Gastrocnemius medialis (tissue), 4 donors: ENCODE data around the gene B2M. TPM values are rescaled to one million over a fixed set of nuclear protein-coding genes. Genes with fewer than 3 reads are reported as not detected.

Experiments
- ATAC-seq, 2 donors: fragments of 150-250 bp; one replicate each; pipeline ENCODE4 v1.9.1; 2016
- DNase-seq, 2 donors: peaks; one replicate each; pipeline ENCODE4 v3.0.0-alpha.2; 2019
- H3K27ac ChIP-seq, 4 donors: fragments of 200-600 bp; sonication (generic); 1 replicate in 1 of 4; 2 replicates in 3 of 4; pipeline ENCODE4 v1.5.1; 2016 to 2018; ENCODE audit warnings: mild to moderate bottlenecking in 2 of 4, moderate library complexity in 1 of 4
- H3K27me3 ChIP-seq, 3 donors: fragments of 200-600 bp; sonication (generic) in 2 of 3; 1 replicate in 1 of 3; 2 replicates in 2 of 3; pipeline versions ENCODE4 v1.5.1 to v1.6.0; 2016 to 2019; ENCODE audit warnings: mild to moderate bottlenecking in 1 of 3, moderate library complexity in 1 of 3
- H3K36me3 ChIP-seq, 2 donors: fragments of 200-600 bp; sonication (generic) in 1 of 2; one replicate each; pipeline ENCODE4 v1.5.1; 2017 to 2018
- H3K4me1 ChIP-seq, 2 donors: fragments of 200-600 bp; sonication (generic) in 1 of 2; one replicate each; pipeline ENCODE4 v1.5.1; 2016 to 2017; ENCODE audit warnings: mild to moderate bottlenecking in 2 of 2
- H3K4me3 ChIP-seq, 4 donors: fragments of 200-600 bp; sonication (generic) in 3 of 4; 1 replicate in 1 of 4; 2 replicates in 3 of 4; pipeline ENCODE4 v1.5.1; 2016 to 2019; ENCODE audit warnings: mild to moderate bottlenecking in 2 of 4
- H3K9me3 ChIP-seq, 3 donors: fragments of 200-600 bp; sonication (generic) in 2 of 3; 1 replicate in 1 of 3; 2 replicates in 2 of 3; pipeline ENCODE4 v1.5.1; 2016 to 2019
- CTCF ChIP-seq, 5 experiments: fragments of 450-650 bp in 3 of 5; fragments of 200-600 bp in 2 of 5; sonication (generic) in 2 of 5; IDR thresholded peaks in 4 of 5; conservative IDR thresholded peaks in 1 of 5; 1 replicate in 4 of 5; 2 replicates in 1 of 5; pipeline ENCODE4 v1.5.1; 2016 to 2019; ENCODE audit warnings: antibody characterized with exemption in 5 of 5, mild to moderate bottlenecking in 3 of 5, moderate library complexity in 3 of 5
- POLR2A ChIP-seq, 2 donors: fragments of 450-650 bp; IDR thresholded peaks; one replicate each; pipeline ENCODE4 v1.6.1; 2017; ENCODE audit warnings: antibody characterized with exemption in 2 of 2, mild to moderate bottlenecking in 2 of 2, moderate library complexity in 2 of 2
- in situ Hi-C, 4 donors: fragments of 200-750 bp; cut with MboI; loops; one replicate each; pipeline versions ENCODE4 v1.15.0 to v1.8.0; 2017; ENCODE audit warnings: low sequenced_read_pairs in 4 of 4
- intact Hi-C: fragments of 100-400 bp; cut with DNase I; formaldehyde crosslinking; loops from one replicate; pipeline ENCODE4 v1.15.1; 2023; ENCODE audit warnings: low total_unique reads
- total RNA-seq, 4 donors: library from RNA; depleted of rRNA; stranded (reverse); fragments of >200 nt; gene quantifications; one replicate each; pipeline versions ENCODE4 v1.1.0 to v1.2.3, GENCODE V29; 2016

B2M gene
- total RNA-seq, 4 donors from 2014 or later = 787 to 1,106 (median 928) TPM

- intact Hi-C loops (no loop called here), in situ Hi-C loops (loop anchor here in 1 of 4 donors (25.0 kb wide), 1 partner anchor 919 kb away; the partner anchor contains the start of genes ELL3 and SERF2)
- H3K4me1 ChIP-seq = peaks cover 0 to 8% of the 10 kb centered on the region in 2 donors
- no peak overlapping the region for H3K4me3 ChIP-seq
- DNase-seq = no peak
- no peak overlapping the region for H3K27ac ChIP-seq
- TF ChIP-seq POLR2A (IDR thresholded peaks at IDR 0.05) = no peak
- no peak for TF ChIP-seq CTCF (IDR thresholded peaks at IDR 0.05 in 4 of 5, conservative IDR thresholded peaks at IDR 0.05 in 1 of 5)
- ATAC-seq = no peak
- no peaks in the 10 kb centered on the region for H3K27me3 ChIP-seq
- H3K36me3 ChIP-seq = no peaks in the 10 kb centered on the region
- no peaks in the 10 kb centered on the region for H3K9me3 ChIP-seq
Observed at GRCh38 chr15:44706401-44706800, 4.9 kb upstream of the B2M start.

GRCh38 chr15:44706946-44707636 lies 4.2 kb upstream of the B2M start:
- in situ Hi-C loops (loop anchor here in 1 of 4 donors (25.0 kb wide), 1 partner anchor 920 kb away; the partner anchor contains the start of genes ELL3 and SERF2), intact Hi-C loops (no loop called here)
- peaks cover 0 to 8% of the 10 kb centered on the region in 2 donors for H3K4me1 ChIP-seq
- ATAC-seq (no peak), DNase-seq (no peak)
- no peak overlapping the region for H3K4me3 ChIP-seq
- no peaks in the 10 kb centered on the region for H3K9me3 ChIP-seq
- H3K27me3 ChIP-seq = no peaks in the 10 kb centered on the region
- TF ChIP-seq CTCF (IDR thresholded peaks at IDR 0.05 in 4 of 5, conservative IDR thresholded peaks at IDR 0.05 in 1 of 5) (no peak), POLR2A (IDR thresholded peaks at IDR 0.05) (no peak)
- H3K27ac ChIP-seq = no peak overlapping the region
- H3K36me3 ChIP-seq = no peaks in the 10 kb centered on the region

DNA sequence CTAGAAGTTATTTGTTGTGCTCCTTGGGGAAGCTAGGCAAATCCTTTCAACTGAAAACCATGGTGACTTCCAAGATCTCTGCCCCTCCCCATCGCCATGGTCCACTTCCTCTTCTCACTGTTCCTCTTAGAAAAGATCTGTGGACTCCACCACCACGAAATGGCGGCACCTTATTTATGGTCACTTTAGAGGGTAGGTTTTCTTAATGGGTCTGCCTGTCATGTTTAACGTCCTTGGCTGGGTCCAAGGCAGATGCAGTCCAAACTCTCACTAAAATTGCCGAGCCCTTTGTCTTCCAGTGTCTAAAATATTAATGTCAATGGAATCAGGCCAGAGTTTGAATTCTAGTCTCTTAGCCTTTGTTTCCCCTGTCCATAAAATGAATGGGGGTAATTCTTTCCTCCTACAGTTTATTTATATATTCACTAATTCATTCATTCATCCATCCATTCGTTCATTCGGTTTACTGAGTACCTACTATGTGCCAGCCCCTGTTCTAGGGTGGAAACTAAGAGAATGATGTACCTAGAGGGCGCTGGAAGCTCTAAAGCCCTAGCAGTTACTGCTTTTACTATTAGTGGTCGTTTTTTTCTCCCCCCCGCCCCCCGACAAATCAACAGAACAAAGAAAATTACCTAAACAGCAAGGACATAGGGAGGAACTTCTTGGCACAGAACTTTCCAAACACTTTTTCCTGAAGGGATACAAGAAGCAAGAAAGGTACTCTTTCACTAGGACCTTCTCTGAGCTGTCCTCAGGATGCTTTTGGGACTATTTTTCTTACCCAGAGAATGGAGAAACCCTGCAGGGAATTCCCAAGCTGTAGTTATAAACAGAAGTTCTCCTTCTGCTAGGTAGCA lies 851 bp upstream of the B2M start:
- intact Hi-C loops = loop anchor here (1.0 to 10.0 kb wide), 7 partner anchors 19 to 927 kb away; partner anchors contain the start of genes CTDSPL2, GOLM2, SHF and SPG11
- TF ChIP-seq CTCF (IDR thresholded peaks at IDR 0.05 in 4 of 5, conservative IDR thresholded peaks at IDR 0.05 in 1 of 5) (peak in 1 of 5 experiments; percentile 25), POLR2A (IDR thresholded peaks at IDR 0.05) (peak in 1 of 2 donors; percentile 23)

GRCh38 chr15:44711743-44712345 lies 527 bp downstream of the B2M start:
- in situ Hi-C loops = loop anchor here in 1 of 4 donors (5.0 to 25.0 kb wide), 2 partner anchors 50 to 925 kb away; partner anchors contain the start of genes ELL3, SERF2 and SPG11

More for the DNA sequence above, 851 bp upstream of the B2M start:
- DNase-seq (peak in 1 of 2 donors; percentile 19), ATAC-seq (peak; percentile 4 to 6)
- Histone ChIP-seq H3K4me1 (peaks cover 19 to 21% of the 10 kb centered on the region in 2 donors), H3K9me3 (no peaks in the 10 kb centered on the region), H3K36me3 (peaks cover 0 to 4% of the 10 kb centered on the region in 2 donors), H3K27ac (peak overlapping the region; percentile 96 to 99 (median 98)), H3K4me3 (peak overlapping the region; percentile 91 to 97 (median 94)), H3K27me3 (no peaks in the 10 kb centered on the region)
- in situ Hi-C loops = loop anchor here in 1 of 4 donors (5.0 to 25.0 kb wide), 2 partner anchors 48 to 923 kb away; partner anchors contain the start of genes ELL3, SERF2 and SPG11

More at GRCh38 chr15:44711743-44712345, 527 bp downstream of the B2M start:
- ATAC-seq (peak; percentile 62), DNase-seq (peak; percentile 19 to 45)
- no peak for TF ChIP-seq CTCF (IDR thresholded peaks at IDR 0.05 in 4 of 5, conservative IDR thresholded peaks at IDR 0.05 in 1 of 5)
- no peak for TF ChIP-seq POLR2A (IDR thresholded peaks at IDR 0.05)
- peaks cover 21 to 28% of the 10 kb centered on the region in 2 donors for H3K4me1 ChIP-seq
- no peaks in the 10 kb centered on the region for H3K27me3 ChIP-seq
- peak overlapping the region; percentile 96 to 99 (median 98) for H3K27ac ChIP-seq
- H3K9me3 ChIP-seq = no peaks in the 10 kb centered on the region
- peaks cover 0 to 18% of the 10 kb centered on the region in 2 donors for H3K36me3 ChIP-seq
- intact Hi-C loops = loop anchor here (1.0 to 10.0 kb wide), 7 partner anchors 17 to 925 kb away; partner anchors contain the start of genes CTDSPL2, GOLM2, SHF and SPG11
- peak overlapping the region; percentile 91 to 97 (median 94) for H3K4me3 ChIP-seq
